Testis (tissue), 3 donors: ENCODE data around the gene BCL11A. TPM values are rescaled to one million over a fixed set of nuclear protein-coding genes. Genes with fewer than 3 reads are reported as not detected.

Source experiments
- DNase-seq: peaks from one replicate; pipeline ENCODE4 v3.0.0-alpha.2; 2019
- H3K27ac ChIP-seq, 2 donors: fragments of 200-600 bp; sonication (generic); one replicate each; pipeline ENCODE4 v1.5.1; 2019
- H3K27me3 ChIP-seq: fragments of 200-600 bp; sonication (generic); one replicate; pipeline ENCODE4 v1.5.1; 2019
- H3K36me3 ChIP-seq: fragments of 200-600 bp; sonication (generic); one replicate; pipeline ENCODE4 v1.5.1; 2017; ENCODE audit warnings: low read depth; ENCODE audit errors: missing control alignments
- H3K4me1 ChIP-seq: fragments of 200-600 bp; sonication (generic); one replicate; pipeline ENCODE4 v1.5.1; 2019
- H3K4me3 ChIP-seq, 2 donors: fragments of 200-600 bp; sonication (generic); one replicate each; pipeline ENCODE4 v1.5.1; 2017 to 2019
- H3K9me3 ChIP-seq: fragments of 200-600 bp; sonication (generic); one replicate; pipeline ENCODE4 v1.5.1; 2017
- CTCF ChIP-seq, 3 experiments: fragments of 450-650 bp in 2 of 3; fragments of 200-600 bp in 1 of 3; sonication (generic) in 1 of 3; IDR thresholded peaks; one replicate each; pipeline ENCODE4 v1.5.1; 2016 to 2019; ENCODE audit warnings: antibody characterized with exemption in 3 of 3, mild to moderate bottlenecking in 2 of 3, moderate library complexity in 1 of 3
- POLR2A ChIP-seq: fragments of 450-650 bp; IDR thresholded peaks from one replicate; pipeline ENCODE4 v1.6.1; 2017; ENCODE audit warnings: antibody characterized with exemption, mild to moderate bottlenecking, moderate library complexity
- WGBS, 2 donors: methylation state at CpG; one replicate each; pipeline ENCODE4 v1.1.5; 2018; 5-methylcytosine and 5-hydroxymethylcytosine counted together
- intact Hi-C: fragments of 100-400 bp; cut with DNase I; formaldehyde crosslinking; loops from one replicate; pipeline ENCODE4 v1.15.1; 2023; ENCODE audit warnings: low total_unique reads
- polyA plus RNA-seq: library from polyadenylated mRNA; stranded (reverse); fragments of 350-450 nt; fragmentation: Illumina TruSeq; extraction: RNeasy Lipid Tissue Mini Kit (QIAGEN cat#74804); gene quantifications from one replicate; pipeline ENCODE4 v1.2.3, GENCODE V29; 2014; ENCODE audit warnings: low read depth, low replicate concordance; ENCODE audit not compliant: insufficient read depth
- total RNA-seq, 2 donors: library from RNA; depleted of rRNA; stranded (reverse); fragments of >200 nt; gene quantifications; one replicate each; pipeline ENCODE4 v1.2.3, GENCODE V29; 2016

BCL11A gene
- total and polyA plus RNA-seq, 3 donors from 2014 or later, result 4.1 to 11.6 (median 5.1) TPM

GRCh38 chr2:60597346-60597745, 43.9 kb upstream of the BCL11A start:
- H3K36me3 ChIP-seq, result no peaks in the 10 kb centered on the region
- TF ChIP-seq CTCF (IDR thresholded peaks at IDR 0.05) (no peak), POLR2A (no peak)
- no peaks in the 10 kb centered on the region for H3K4me1 ChIP-seq
- intact Hi-C loops, result no loop called here
- WGBS, 2 donors, result 90 to 91% methylated on average over 2 of the region's 2 CpGs
- DNase-seq, result no peak
- no peak overlapping the region for H3K4me3 ChIP-seq
- no peaks in the 10 kb centered on the region for H3K9me3 ChIP-seq
- no peaks in the 10 kb centered on the region for H3K27me3 ChIP-seq
- no peak overlapping the region for H3K27ac ChIP-seq

- Histone ChIP-seq H3K4me1 (no peaks in the 10 kb centered on the region), H3K27ac (no peak overlapping the region), H3K27me3 (no peaks in the 10 kb centered on the region), H3K9me3 (no peaks in the 10 kb centered on the region), H3K36me3 (no peaks in the 10 kb centered on the region), H3K4me3 (no peak overlapping the region)
- intact Hi-C loops, result no loop called here
- 84 to 88% methylated on average over 2 of the region's 2 CpGs for WGBS, 2 donors
- no peak for TF ChIP-seq POLR2A
- no peak for DNase-seq
Measured at GRCh38 chr2:60596411-60596810, 43.0 kb upstream of the BCL11A start.

- Histone ChIP-seq H3K36me3 (no peaks in the 10 kb centered on the region), H3K4me3 (no peak overlapping the region), H3K4me1 (no peaks in the 10 kb centered on the region), H3K27me3 (no peaks in the 10 kb centered on the region), H3K9me3 (no peaks in the 10 kb centered on the region), H3K27ac (no peak overlapping the region)
- DNase-seq, result no peak
- TF ChIP-seq CTCF (IDR thresholded peaks at IDR 0.05), result no peak
- no peak for TF ChIP-seq POLR2A
- 78 to 84% methylated on average over 4 of the region's 4 CpGs for WGBS, 2 donors
- intact Hi-C loops, result no loop called here
Measured at GRCh38 chr2:60595953-60596352, 42.5 kb upstream of the BCL11A start.

- no peak overlapping the region for H3K4me3 ChIP-seq
- H3K36me3 ChIP-seq, result no peaks in the 10 kb centered on the region
- DNase-seq, result no peak
- no peak overlapping the region for H3K27ac ChIP-seq
- H3K27me3 ChIP-seq, result no peaks in the 10 kb centered on the region
- no peak for TF ChIP-seq CTCF (IDR thresholded peaks at IDR 0.05)
- TF ChIP-seq POLR2A, result no peak
- no peaks in the 10 kb centered on the region for H3K4me1 ChIP-seq
- H3K9me3 ChIP-seq, result no peaks in the 10 kb centered on the region
- intact Hi-C loops, result no loop called here
Measured at GRCh38 chr2:60589104-60589503, 35.6 kb upstream of the BCL11A start.

GRCh38 chr2:60586081-60586480, 32.6 kb upstream of the BCL11A start:
- intact Hi-C loops, result no loop called here

More at GRCh38 chr2:60586081-60586480, 32.6 kb upstream of the BCL11A start:
- no peak for DNase-seq
- TF ChIP-seq POLR2A (no peak), CTCF (IDR thresholded peaks at IDR 0.05) (no peak)
- Histone ChIP-seq H3K9me3 (no peaks in the 10 kb centered on the region), H3K4me3 (no peak overlapping the region), H3K4me1 (no peaks in the 10 kb centered on the region), H3K36me3 (no peaks in the 10 kb centered on the region), H3K27ac (no peak overlapping the region), H3K27me3 (no peaks in the 10 kb centered on the region)
- 83 to 89% methylated on average over 6 of the region's 6 CpGs for WGBS, 2 donors
